Measurements from ENCODE around the gene PRKG1.
A peak's percentile ranks its signal among the peaks of the same experiment; 100 is the strongest.

Gene PRKG1

GRCh38 chr10:52106011-52106410, 1031.7 kb downstream of the PRKG1 start:
- DNase-seq: no peak

GRCh38 chr10:52106899-52107298, 1032.6 kb downstream of the PRKG1 start:
- no peak for DNase-seq

- no peak for DNase-seq
These were observed 1033.9 kb downstream of the PRKG1 start for GRCh38 chr10:52108236-52108635.

DNA sequence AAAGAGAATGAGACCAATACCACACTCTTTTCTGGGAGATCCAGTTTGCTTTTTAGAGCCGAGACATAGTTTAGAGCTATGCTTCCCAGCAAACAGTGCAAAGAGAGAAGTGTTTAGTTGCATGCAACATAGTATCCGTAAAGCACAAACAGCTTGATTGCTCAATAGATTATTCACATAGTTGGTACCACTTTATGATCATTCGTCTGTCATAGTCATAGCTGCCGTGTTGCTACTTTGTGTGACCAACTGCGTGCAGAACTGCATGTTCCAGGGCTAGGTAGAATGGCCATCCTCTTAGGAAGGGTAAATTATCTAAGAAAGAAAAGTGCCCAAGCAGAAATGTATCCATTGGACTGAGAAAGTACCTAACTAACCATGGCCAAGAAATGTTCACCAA, 1036.3 kb downstream of the PRKG1 start:
- DNase-seq: no peak

- no peak for DNase-seq
These were observed 1037.0 kb downstream of the PRKG1 start for GRCh38 chr10:52111101-52111891.

DNA sequence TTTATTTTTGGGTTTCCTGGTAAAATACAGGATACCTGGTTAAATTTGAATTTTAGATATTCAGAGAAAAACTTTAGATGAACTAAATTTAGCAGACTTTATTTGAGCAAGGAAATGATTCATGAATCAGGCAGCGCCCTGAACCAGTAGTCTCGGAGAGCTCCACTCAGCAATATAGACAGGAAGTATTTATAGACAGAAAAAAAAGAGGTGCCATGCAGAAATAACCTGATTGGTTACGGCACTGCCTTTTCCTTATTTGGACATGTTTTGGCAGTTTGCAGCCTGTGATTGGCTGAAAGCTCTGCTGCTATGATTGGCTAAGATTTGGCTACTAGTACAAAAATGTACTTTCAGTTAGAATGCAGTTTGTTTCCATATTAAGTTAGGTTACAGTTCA, 1041.5 kb downstream of the PRKG1 start:
- no peak for DNase-seq

DNA sequence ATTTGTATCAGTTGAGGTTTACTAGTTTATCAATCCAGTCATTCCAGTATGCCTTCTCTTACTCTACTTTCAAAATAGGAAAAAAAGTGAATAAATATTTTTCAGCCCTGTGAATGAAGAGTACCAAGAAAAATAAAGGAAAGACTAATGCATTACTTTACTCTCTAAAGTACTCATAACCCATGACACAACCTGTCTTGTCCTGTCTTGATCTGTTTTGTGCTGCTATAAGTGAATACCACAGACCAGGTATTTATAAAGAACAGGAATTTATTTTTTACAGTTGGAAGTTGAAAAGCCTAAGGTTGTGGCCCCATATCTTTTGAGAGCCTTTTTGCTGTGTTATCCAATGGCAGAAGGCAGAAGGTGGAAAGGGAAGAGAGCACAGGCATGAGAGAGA, 1045.2 kb downstream of the PRKG1 start:
- DNase-seq: no peak

DNA sequence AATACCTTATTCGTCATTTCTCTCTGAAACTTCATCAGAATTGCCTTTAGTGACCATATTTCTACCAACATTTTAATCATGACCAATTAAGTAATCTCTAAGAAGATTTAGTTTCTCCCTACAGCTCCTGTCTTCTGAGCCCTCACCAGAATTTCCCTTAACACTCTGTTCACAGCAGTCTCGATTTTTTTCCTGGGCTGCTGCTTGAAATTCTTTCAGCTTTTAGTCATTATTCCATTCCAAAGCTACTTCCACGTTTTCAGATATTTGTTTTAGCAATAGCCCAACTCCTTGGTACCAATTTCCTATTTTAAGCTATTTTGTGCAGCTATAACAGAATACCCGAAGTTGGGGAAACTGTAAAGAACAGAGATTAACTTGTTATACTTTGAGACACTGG, 1047.4 kb downstream of the PRKG1 start:
- no peak for DNase-seq

- DNase-seq: no peak
These were observed 1053.9 kb downstream of the PRKG1 start for GRCh38 chr10:52128056-52128683.

- no peak for DNase-seq
These were observed 1055.3 kb downstream of the PRKG1 start for GRCh38 chr10:52129410-52130178.

- no peak for DNase-seq
These were observed 1060.8 kb downstream of the PRKG1 start for GRCh38 chr10:52135101-52135500.

- DNase-seq: no peak
These were observed 1062.6 kb downstream of the PRKG1 start for GRCh38 chr10:52136921-52137320.

DNA sequence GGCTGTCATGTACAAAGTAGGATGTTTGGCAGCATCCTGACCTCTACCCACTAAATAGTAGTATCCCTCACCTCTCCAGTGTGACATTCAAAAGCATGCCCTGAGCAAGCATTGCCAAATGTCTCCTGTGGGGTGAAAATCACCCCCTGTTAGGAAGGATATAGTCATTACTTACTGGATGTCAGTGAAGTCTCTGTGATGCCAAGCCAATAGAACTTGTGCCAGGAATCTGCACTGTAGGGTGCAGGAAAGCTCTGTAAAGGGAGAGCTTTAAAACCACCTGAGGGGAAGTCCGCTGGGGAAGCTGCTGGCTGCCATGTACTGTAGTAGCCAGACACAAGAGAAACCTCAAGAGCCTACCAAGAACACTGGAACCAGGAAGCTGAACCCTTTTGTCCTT, 1069.1 kb downstream of the PRKG1 start:
- DNase-seq: no peak

GRCh38 chr10:52145636-52146035, 1071.3 kb downstream of the PRKG1 start:
- peak; percentile 3 for DNase-seq

DNA sequence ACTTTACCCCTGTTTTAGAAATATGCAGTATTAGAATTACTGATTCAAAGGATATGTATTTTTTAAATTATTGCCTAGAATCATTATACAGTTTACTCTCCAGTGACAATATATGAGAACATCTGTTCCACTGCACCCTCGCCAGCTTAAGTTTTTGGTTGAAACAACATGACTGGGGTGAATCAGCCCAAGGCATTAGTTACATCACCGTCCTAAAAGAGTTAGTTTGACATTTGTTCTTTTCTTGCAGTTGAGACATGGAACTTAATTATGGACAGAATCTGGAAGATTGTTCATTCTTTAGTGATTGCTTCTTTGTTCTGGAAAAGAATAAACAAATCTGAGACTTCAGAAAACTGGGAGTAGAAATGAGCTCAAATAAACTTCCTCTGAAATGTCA, 1072.5 kb downstream of the PRKG1 start:
- no peak for DNase-seq

DNA sequence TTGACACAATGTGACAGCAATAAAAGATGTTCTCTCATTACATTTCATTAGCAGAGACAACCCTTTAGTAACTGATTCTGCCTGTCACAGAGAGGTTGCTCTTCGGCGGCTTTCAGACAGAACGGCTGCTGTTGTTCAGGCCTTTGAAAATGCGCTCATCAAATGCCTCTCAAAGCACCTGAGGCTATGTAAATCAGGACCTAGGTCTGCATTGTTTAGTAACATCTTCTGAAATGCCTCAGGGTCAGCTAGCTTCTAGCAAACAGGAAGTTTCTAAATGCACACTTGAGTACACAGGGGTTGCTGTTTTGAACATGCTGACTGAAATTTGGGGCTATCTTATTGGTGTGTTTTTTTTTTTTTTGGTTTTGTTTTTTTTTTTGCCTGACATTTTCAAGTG, 1096.5 kb downstream of the PRKG1 start:
- DNase-seq: no peak

DNA sequence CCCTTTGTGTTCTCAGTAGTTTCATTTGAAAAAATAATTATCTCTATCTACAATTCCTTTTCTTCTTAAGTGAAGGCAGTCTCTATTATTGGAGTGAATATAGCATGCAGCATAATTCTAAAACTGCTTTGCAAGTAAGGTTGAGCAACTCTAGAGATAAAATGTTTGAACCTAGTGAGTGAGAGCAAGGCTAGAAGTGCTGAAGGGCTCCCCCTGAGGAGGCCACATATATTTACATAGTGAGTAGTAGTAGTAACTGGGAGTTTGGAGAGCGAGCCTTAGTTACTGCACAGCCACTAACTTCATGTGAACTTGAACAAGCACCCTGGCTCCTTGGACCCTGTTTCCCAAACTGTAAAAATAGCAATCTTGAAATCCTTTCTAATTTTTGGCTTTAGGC, 1098.3 kb downstream of the PRKG1 start:
- no peak for DNase-seq

DNA sequence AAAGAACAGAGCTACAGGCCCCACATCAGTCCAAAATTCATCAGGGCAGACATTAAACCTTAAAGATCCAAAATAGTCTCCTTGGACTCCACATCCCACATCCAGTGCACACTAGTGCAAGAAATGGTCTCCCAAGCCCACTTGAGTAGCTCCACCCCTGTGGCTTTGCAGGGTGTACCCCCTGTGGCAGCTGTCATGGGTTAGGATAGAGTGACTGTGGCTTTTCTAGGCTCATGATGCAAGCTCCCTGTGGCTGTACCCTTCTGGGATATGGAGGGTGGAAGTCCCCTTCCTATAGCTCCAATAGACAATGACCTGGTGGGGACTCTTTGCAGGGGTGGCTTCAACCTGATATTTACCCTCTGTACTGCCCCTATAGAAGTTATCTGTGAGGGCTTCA, 1111.0 kb downstream of the PRKG1 start:
- DNase-seq: no peak

DNA sequence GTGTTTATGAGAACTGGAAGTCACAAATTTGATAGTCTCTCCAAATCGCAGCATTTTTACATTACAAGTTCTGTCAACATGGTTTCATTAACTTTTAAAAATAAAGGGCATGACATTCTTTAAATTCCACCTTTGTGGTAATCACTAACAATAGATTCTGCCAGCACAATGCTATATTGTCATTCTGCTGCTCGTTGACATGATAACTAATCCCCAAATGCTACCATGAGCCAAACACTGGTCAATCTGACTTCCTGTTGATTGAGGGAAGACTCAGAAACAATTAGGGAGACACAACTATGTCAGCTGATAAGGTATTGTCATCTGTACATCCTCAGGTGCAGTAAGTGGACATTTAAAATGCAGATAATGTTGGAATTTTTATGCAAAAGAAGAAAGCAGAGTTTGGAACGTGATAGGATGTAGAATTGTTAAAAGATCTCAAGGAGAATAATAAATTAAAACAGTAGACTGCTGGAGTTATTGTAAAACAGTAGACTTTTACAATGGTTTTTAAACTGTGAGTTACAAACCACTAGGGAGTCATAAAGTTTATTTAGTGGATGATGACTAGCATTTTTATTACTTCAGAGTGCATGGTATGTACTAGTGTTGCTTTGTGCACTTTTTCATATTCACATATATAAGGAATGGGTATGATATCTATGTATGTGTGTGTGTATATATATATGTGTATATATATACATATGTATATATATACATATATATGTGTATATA, 1113.4 kb downstream of the PRKG1 start:
- DNase-seq: no peak

DNA sequence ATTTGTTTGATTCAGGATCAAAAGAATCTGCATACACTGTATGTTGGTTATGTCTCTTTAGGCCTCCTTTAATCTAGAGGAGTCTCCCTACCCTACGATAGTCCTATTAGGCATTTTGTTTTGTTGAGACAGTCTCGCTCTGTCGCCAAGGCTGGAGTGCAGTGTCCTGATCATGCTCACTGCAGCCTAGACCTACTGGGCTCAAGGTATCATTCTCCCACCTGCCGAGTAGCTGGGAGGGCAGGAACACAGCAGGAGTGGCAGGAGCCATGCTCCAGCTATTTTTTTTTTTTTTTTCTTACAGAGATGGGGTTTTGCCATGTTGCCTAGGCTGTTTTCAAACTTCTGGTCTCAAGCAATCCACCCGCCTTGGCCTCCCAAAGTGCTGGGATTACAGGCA, 1116.8 kb downstream of the PRKG1 start:
- DNase-seq: no peak

GRCh38 chr10:52194191-52194590, 1119.9 kb downstream of the PRKG1 start:
- DNase-seq: no peak

DNA sequence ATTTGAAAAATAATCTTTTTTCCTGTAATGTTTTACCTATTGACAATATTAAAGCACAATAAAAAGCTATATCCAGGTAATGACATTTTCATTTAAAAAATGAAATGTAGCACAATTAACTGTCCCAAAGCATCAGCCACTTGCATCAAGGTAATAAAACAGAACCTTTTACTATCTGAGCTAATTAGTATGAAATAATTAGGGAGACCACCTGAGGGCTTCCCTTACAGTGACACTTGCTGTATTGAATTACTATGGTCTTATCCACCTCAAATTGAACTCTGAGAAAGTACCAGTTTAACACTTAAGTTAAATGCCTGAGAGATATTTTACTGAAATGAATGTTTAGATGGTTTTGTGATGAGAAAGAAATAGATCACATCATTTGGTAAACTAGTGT, 1120.4 kb downstream of the PRKG1 start:
- no peak for DNase-seq

DNA sequence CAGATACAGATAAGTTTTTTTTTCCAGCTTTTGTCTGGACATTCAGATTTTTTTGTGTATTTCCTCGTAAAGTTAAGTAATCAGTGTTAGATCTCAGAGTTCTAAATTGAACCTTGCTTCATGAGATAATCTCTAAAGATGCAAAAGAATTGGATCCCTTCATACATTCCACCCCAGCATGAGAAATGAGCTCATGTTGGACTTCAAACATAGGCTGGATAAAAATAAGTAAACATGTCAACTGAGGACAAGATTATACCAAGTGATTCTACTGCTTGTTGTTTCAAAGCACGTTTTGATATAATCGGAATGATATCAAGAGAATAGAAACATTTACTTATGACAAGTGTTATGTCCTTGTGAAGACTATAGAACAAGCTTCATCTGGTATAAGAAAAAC, 1122.8 kb downstream of the PRKG1 start:
- DNase-seq: no peak
